ENCODE results near the gene PIK3C2G. TPM values are rescaled to one million over a fixed set of nuclear protein-coding genes. Genes with fewer than 3 reads are reported as not detected.
A peak's percentile ranks its signal among the peaks of the same experiment; 100 is the strongest.

Gene PIK3C2G
- total RNA-seq, 1 experiment from 2014 or later = not detected

DNA sequence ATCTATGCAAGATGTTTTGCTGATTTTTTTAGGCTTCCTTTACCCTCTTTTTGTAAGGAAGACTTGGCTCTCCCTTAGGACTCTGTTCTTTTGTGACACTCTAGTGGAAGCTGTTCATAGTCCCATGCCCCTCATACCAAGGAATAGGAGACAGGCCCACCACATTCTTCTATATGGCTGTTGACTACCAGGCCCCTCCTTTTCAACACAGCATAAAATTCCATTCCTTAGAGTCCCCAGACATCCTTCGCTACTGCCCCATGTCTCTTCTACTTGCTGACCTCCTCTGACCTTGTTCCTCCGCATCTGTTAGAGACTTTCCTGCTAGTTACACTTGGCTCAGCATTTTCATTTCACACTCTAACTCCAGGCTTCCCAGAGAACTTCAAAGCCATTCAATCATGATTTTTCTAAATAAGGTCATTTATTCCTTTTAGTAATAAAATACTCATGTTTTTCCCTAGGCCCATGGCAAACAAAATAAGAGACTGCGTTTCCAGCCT is 9.7 kb downstream of the PIK3C2G start:
- intact Hi-C loops (cut with micrococcal nuclease) = no loop called here
- ChIA-PET POLR2A (no interaction called here), CTCF (no interaction called here), RAD21 (ENCODE audit: low non-redundant PET in 1 of 2, low total read pairs in 2 of 2, uncharacterized antibody in 2 of 2, unreplicated experiment in 2 of 2) (no interaction called here)
- TF ChIP-seq ZFX (IDR thresholded peaks at IDR 0.05) = no peak
- no peaks in the 10 kb centered on the region for H3K79me2 ChIP-seq (ENCODE audit: insufficient read depth, low read length)
- H2AFZ ChIP-seq (ENCODE audit: low read depth, low read length, poor library complexity, severe bottlenecking) = no peak overlapping the region
- H3K9ac ChIP-seq (ENCODE audit: low read length) = no peak overlapping the region
- DNase-seq (ENCODE audit: low read depth, low spot score) = no peak
- no peaks in the 10 kb centered on the region for H3K36me3 ChIP-seq (ENCODE audit: control insufficient read depth in 1 of 2, insufficient read depth in 2 of 2, low read length in 2 of 2)
- peaks cover 3 to 7% of the 10 kb centered on the region in 2 experiments; a peak in 3 of 4 replicates for H3K4me1 ChIP-seq (ENCODE audit: control insufficient read depth in 1 of 2, insufficient read depth in 2 of 2, low read length in 2 of 2)
- H3K9me3 ChIP-seq (ENCODE audit: control insufficient read depth in 1 of 2, insufficient read depth in 1 of 2, low read depth in 1 of 2, low read length in 2 of 2) = no peaks in the 10 kb centered on the region
- H3K27me3 ChIP-seq (ENCODE audit: insufficient read depth, low read length) = no peaks in the 10 kb centered on the region
- H3K9me2 ChIP-seq (ENCODE audit: insufficient read depth) = no peaks in the 10 kb centered on the region
- no peak for ATAC-seq
- H4K20me1 ChIP-seq (ENCODE audit: insufficient read depth) = no peaks in the 10 kb centered on the region
- BruUV-seq (replicated peaks) = no TSS peak
- H3K27ac ChIP-seq (ENCODE audit: low read depth, low read length) = no peak overlapping the region
- H3K4me3 ChIP-seq (replicated peaks in 1 of 2; ENCODE audit: low read depth in 1 of 2, low read length in 2 of 2) = no peak overlapping the region
- H3K4me2 ChIP-seq (ENCODE audit: low read length) = no peak overlapping the region

DNA sequence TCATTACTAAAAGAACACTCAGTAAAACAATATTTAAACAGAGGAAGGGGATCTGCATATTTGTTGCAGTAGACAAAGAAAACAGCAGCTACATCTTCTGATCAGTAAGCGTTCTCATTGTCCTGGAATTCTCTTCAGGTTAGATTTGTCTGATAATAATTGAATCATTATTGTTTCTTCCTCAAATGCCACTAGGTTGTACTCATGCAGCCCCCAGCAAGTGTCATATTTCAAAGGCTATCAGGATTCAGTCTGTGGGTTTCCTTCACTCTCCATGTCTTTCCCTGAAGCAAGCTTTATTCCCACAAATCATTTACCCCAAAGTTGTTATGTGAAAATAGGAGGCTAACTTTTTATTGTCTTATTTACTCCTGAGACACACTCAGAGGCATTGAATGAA is 14.7 kb downstream of the PIK3C2G start:
- peak; percentile 4 for DNase-seq (ENCODE audit: low read depth, low spot score)
- peak; percentile 67; the same call in 1 of the 2 replicates for ATAC-seq
- BruUV-seq (replicated peaks) = no TSS peak
- H3K4me2 ChIP-seq (ENCODE audit: low read length) = peak overlapping the region; percentile 49
- H3K27me3 ChIP-seq (ENCODE audit: insufficient read depth, low read length) = no peaks in the 10 kb centered on the region
- H3K79me2 ChIP-seq (ENCODE audit: insufficient read depth, low read length) = no peaks in the 10 kb centered on the region
- intact Hi-C loops (cut with micrococcal nuclease) = no loop called here
- H3K9me3 ChIP-seq (ENCODE audit: control insufficient read depth in 1 of 2, insufficient read depth in 1 of 2, low read depth in 1 of 2, low read length in 2 of 2) = no peaks in the 10 kb centered on the region
- no peaks in the 10 kb centered on the region; the same call in 1 of the 2 replicates for H3K9me2 ChIP-seq (ENCODE audit: insufficient read depth)
- POLR2A ChIA-PET = no interaction called here
- RAD21 ChIA-PET (ENCODE audit: low non-redundant PET in 1 of 2, low total read pairs in 2 of 2, uncharacterized antibody in 2 of 2, unreplicated experiment in 2 of 2) = no interaction called here
- no peaks in the 10 kb centered on the region for H3K36me3 ChIP-seq (ENCODE audit: control insufficient read depth in 1 of 2, insufficient read depth in 2 of 2, low read length in 2 of 2)
- TF ChIP-seq TCF7L2 (IDR thresholded peaks at IDR 0.05; ENCODE audit: borderline replicate concordance, extremely low read depth, insufficient read depth, insufficient read length) = peak; percentile 67
- no peak for TF ChIP-seq ATF3 (IDR thresholded peaks at IDR 0.05)
- TF ChIP-seq JUND (IDR thresholded peaks at IDR 0.05) = peak; percentile 20; the same call in 1 of the 2 replicates
- no peak for TF ChIP-seq EGR1 (IDR thresholded peaks at IDR 0.05; ENCODE audit: low read depth)
- 0 out of 2 replicates have a peak, but pooled peaks have one; percentile 15 for TF ChIP-seq SP1 (IDR thresholded peaks at IDR 0.05; ENCODE audit: low read depth)
- H3K27ac ChIP-seq (ENCODE audit: low read depth, low read length) = no peak overlapping the region
- H3K4me3 ChIP-seq (replicated peaks in 1 of 2; ENCODE audit: low read depth in 1 of 2, low read length in 2 of 2) = no peak overlapping the region
- peak overlapping the region; percentile 63 for H2AFZ ChIP-seq (ENCODE audit: low read depth, low read length, poor library complexity, severe bottlenecking)
- no peak overlapping the region for H3K9ac ChIP-seq (ENCODE audit: low read length)
- H3K4me1 ChIP-seq (ENCODE audit: control insufficient read depth in 1 of 2, insufficient read depth in 2 of 2, low read length in 2 of 2) = peaks cover 6 to 10% of the 10 kb centered on the region in 2 experiments; a peak in 3 of 4 replicates
- CTCF ChIA-PET = no interaction called here
- no peaks in the 10 kb centered on the region for H4K20me1 ChIP-seq (ENCODE audit: insufficient read depth)

All from HCT116 (cell line).